PC-9 (cell line): ENCODE data around the gene EIF4E.

Experiments
- CTCF ChIP-seq: fragments of 200-600 bp; sonication (generic); conservative IDR thresholded peaks from 2 replicates; pipeline ENCODE4 v1.6.1; 2017; ENCODE audit warnings: mixed run types, antibody characterized with exemption, mild to moderate bottlenecking, moderate library complexity
- EZH2 ChIP-seq: fragments of 200-600 bp; sonication (generic); IDR thresholded peaks from 2 replicates; pipeline ENCODE4 v1.8.0; 2017; ENCODE audit warnings: antibody characterized with exemption, low read depth

- TF ChIP-seq CTCF = no peak
- TF ChIP-seq EZH2 = no peak
Observed at GRCh38 chr4:98921292-98921691, 7.6 kb downstream of the EIF4E start.
